GM18858 (cell line): ENCODE measurements around the gene METTL8.
A peak's percentile ranks its signal among the peaks of the same experiment; 100 is the strongest.
"Not testable (repeated sequence)": the region's sequence is repeated elsewhere in the genome, so short reads cannot be mapped to it uniquely, and the experiment has no call there.

Experiments used
- ATAC-seq: cut with Tn5 transposase; IDR thresholded peaks from one replicate; pipeline ENCODE4 v1.9.1; 2021; ENCODE audit not compliant: unreplicated experiment

The METTL8 gene

GRCh38 chr2:171402906-171403580 lies 30.7 kb downstream of the METTL8 start:
- no peak for ATAC-seq

- no peak for ATAC-seq
These were observed 31.8 kb downstream of the METTL8 start for GRCh38 chr2:171401947-171402346.

- ATAC-seq: no peak
These were observed 33.4 kb downstream of the METTL8 start for GRCh38 chr2:171400395-171400794.

GRCh38 chr2:171399292-171399691 lies 34.5 kb downstream of the METTL8 start:
- no peak for ATAC-seq

- no peak for ATAC-seq
These were observed 39.5 kb downstream of the METTL8 start for GRCh38 chr2:171394164-171394740.

GRCh38 chr2:171393487-171393886 lies 40.3 kb downstream of the METTL8 start:
- ATAC-seq: no peak

- ATAC-seq: no peak
These were observed 42.3 kb downstream of the METTL8 start for GRCh38 chr2:171391532-171391931.

- ATAC-seq: peak; percentile 28
These were observed 42.8 kb downstream of the METTL8 start for GRCh38 chr2:171390941-171391516.

GRCh38 chr2:171389780-171390179 lies 44.0 kb downstream of the METTL8 start:
- no peak for ATAC-seq

- no peak for ATAC-seq
These were observed 44.5 kb downstream of the METTL8 start for GRCh38 chr2:171389325-171389724.

- no peak for ATAC-seq
These were observed 46.7 kb downstream of the METTL8 start for GRCh38 chr2:171387052-171387451.

- ATAC-seq: no peak
These were observed 47.2 kb downstream of the METTL8 start for GRCh38 chr2:171386627-171387026.

GRCh38 chr2:171383134-171383533 lies 50.7 kb downstream of the METTL8 start:
- ATAC-seq: no peak

GRCh38 chr2:171382175-171382574 lies 51.6 kb downstream of the METTL8 start:
- not testable (repeated sequence) for ATAC-seq

- ATAC-seq: not testable (repeated sequence)
These were observed 55.9 kb downstream of the METTL8 start for GRCh38 chr2:171377852-171378251.

- no peak for ATAC-seq
These were observed 66.1 kb downstream of the METTL8 start for GRCh38 chr2:171367692-171368091.

GRCh38 chr2:171365778-171366177 lies 68.0 kb downstream of the METTL8 start:
- ATAC-seq: no peak

- no peak for ATAC-seq
These were observed 68.6 kb downstream of the METTL8 start for GRCh38 chr2:171365232-171365631.

- no peak for ATAC-seq
These were observed 71.4 kb downstream of the METTL8 start for GRCh38 chr2:171362396-171362795.

GRCh38 chr2:171360905-171361304 lies 72.9 kb downstream of the METTL8 start:
- no peak for ATAC-seq

- not testable (repeated sequence) for ATAC-seq
These were observed 80.0 kb downstream of the METTL8 start for GRCh38 chr2:171353746-171354145.

GRCh38 chr2:171348056-171348455 lies 85.7 kb downstream of the METTL8 start:
- no peak for ATAC-seq
